PC-3 (cell line): ENCODE results near the gene CACNA1C. TPM values are rescaled to one million over a fixed set of nuclear protein-coding genes. Genes with fewer than 3 reads are reported as not detected.

ENCODE experiments used
- ATAC-seq: fragments of 200-7000 bp; cut with Tn5 transposase; 2 replicates; pipeline ENCODE4 v1.9.1; 2020; ENCODE audit warnings: mild to moderate bottlenecking, moderate library complexity
- BruUV-seq: library from RNA; stranded (reverse); fragments of 400-500 nt; replicated peaks from 2 replicates; lab custom pipeline; 2021; lab: Mats Ljungman, UMichigan
- CTCF ChIA-PET: fragments of 300-600 bp; sonication (Branson Sonifier 250); formaldehyde crosslinking; loops from one replicate; lab custom pipeline; 2022; ENCODE audit warnings: antibody characterized with exemption; lab: Charles Lee
- POLR2A ChIA-PET: fragments of 300-600 bp; sonication (Branson Sonifier 250); formaldehyde crosslinking; loops from one replicate; lab custom pipeline; 2022; ENCODE audit warnings: antibody characterized with exemption; ENCODE audit not compliant: unreplicated experiment; lab: Charles Lee
- DNase-seq: peaks from one replicate; pipeline ENCODE4 v3.0.0-alpha.2; 2015
- H2AFZ ChIP-seq: fragments of 300-600 bp; sonication (generic); 2 replicates; pipeline ENCODE4 v1.6.0; 2016; ENCODE audit warnings: antibody characterized with exemption, low read length
- H3F3A ChIP-seq: fragments of 300-600 bp; sonication (generic); one replicate; pipeline ENCODE4 v1.6.0; 2017; ENCODE audit warnings: antibody characterized with exemption, low read length, control low read depth, mild to moderate bottlenecking; ENCODE audit not compliant: unreplicated experiment
- H3K27ac ChIP-seq: fragments of 300-600 bp; sonication (generic); 2 replicates; pipeline ENCODE4 v1.5.1; 2016; ENCODE audit warnings: mild to moderate bottlenecking, low read length
- H3K27me3 ChIP-seq: fragments of 300-600 bp; sonication (generic); 2 replicates; pipeline ENCODE4 v1.6.1; 2016; ENCODE audit warnings: low read length, mixed read lengths
- H3K36me3 ChIP-seq: fragments of 300-600 bp; sonication (generic); 2 replicates; pipeline ENCODE4 v1.6.1; 2016; ENCODE audit warnings: low read depth, mixed run types, low read length, mixed read lengths
- H3K4me1 ChIP-seq: fragments of 300-600 bp; sonication (generic); 2 replicates; pipeline ENCODE4 v1.5.1; 2016; ENCODE audit warnings: low read length; ENCODE audit not compliant: insufficient read depth
- H3K4me2 ChIP-seq: fragments of 300-600 bp; sonication (generic); 2 replicates; pipeline ENCODE4 v1.6.0; 2016; ENCODE audit warnings: low read length
- H3K4me3 ChIP-seq: fragments of 300-600 bp; sonication (generic); 2 replicates; pipeline ENCODE4 v1.5.1; 2016; ENCODE audit warnings: mild to moderate bottlenecking, low read length, mixed read lengths
- H3K79me2 ChIP-seq: fragments of 300-600 bp; sonication (generic); 2 replicates; pipeline ENCODE4 v1.6.1; 2017; ENCODE audit warnings: low read length, mixed read lengths
- H3K9ac ChIP-seq: fragments of 300-600 bp; sonication (generic); 2 replicates; pipeline ENCODE4 v1.6.0; 2016; ENCODE audit warnings: mild to moderate bottlenecking, low read length
- H3K9me2 ChIP-seq: fragments of 300-600 bp; sonication (generic); replicated peaks from 2 replicates; pipeline ENCODE4 v1.6.1; 2016; ENCODE audit warnings: mixed run types, low read length, mixed read lengths
- H3K9me3 ChIP-seq: fragments of 300-600 bp; sonication (generic); 2 replicates; pipeline ENCODE4 v1.6.1; 2016; ENCODE audit warnings: low read length, mixed read lengths
- H4K20me1 ChIP-seq: fragments of 300-600 bp; sonication (generic); 2 replicates; pipeline ENCODE4 v1.6.1; 2016; ENCODE audit warnings: low read length, mixed read lengths
- CTCF ChIP-seq: fragments of 300-600 bp; sonication (generic); conservative IDR thresholded peaks from 2 replicates; pipeline ENCODE4 v1.5.1; 2017; ENCODE audit warnings: antibody characterized with exemption, low read depth, mild to moderate bottlenecking, low read length
- EZH2 ChIP-seq: fragments of 300-600 bp; sonication (generic); IDR thresholded peaks from one replicate; pipeline ENCODE4 v1.6.1; 2017; ENCODE audit warnings: antibody characterized with exemption, mild to moderate bottlenecking, low read length; ENCODE audit not compliant: unreplicated experiment
- EZH2phosphoT487 ChIP-seq: fragments of 300-600 bp; sonication (generic); IDR thresholded peaks from 2 replicates; pipeline ENCODE4 v1.6.1; 2018; ENCODE audit warnings: mild to moderate bottlenecking, antibody characterized with exemption, low read length, borderline replicate concordance
- intact Hi-C: fragments of 100-400 bp; cut with micrococcal nuclease; formaldehyde crosslinking; loops from 2 replicates; pipeline ENCODE4 v1.9.0; 2023
- total RNA-seq: library from RNA; depleted of rRNA; stranded (reverse); fragments of >200 nt; gene quantifications from 2 replicates; pipeline ENCODE4 v1.2.3, GENCODE V29; 2014

The CACNA1C gene
- total RNA-seq, 1 experiment from 2014 or later: not detected

- TF ChIP-seq EZH2 (no peak), CTCF (no peak), EZH2phosphoT487 (no peak)
- POLR2A ChIA-PET: no interaction called here
- DNase-seq (no peak), ATAC-seq (no peak)
- intact Hi-C loops: no loop called here
- Histone ChIP-seq H3K4me1 (no peaks in the 10 kb centered on the region), H3K79me2 (no peaks in the 10 kb centered on the region), H3K9me2 (no peaks in the 10 kb centered on the region), H4K20me1 (no peaks in the 10 kb centered on the region), H3K4me2 (no peak overlapping the region), H3F3A (no peaks in the 10 kb centered on the region), H3K27ac (no peak overlapping the region), H2AFZ (no peak overlapping the region), H3K27me3 (peaks cover 41% of the 10 kb centered on the region), H3K9ac (no peak overlapping the region), H3K4me3 (no peak overlapping the region), H3K36me3 (no peaks in the 10 kb centered on the region), H3K9me3 (no peaks in the 10 kb centered on the region)
- CTCF ChIA-PET: no interaction called here
- no TSS peak for BruUV-seq
Measured at GRCh38 chr12:2356601-2357125, 303.9 kb downstream of the CACNA1C start.

- Histone ChIP-seq H3K9me3 (no peaks in the 10 kb centered on the region), H3K36me3 (no peaks in the 10 kb centered on the region), H3K27me3 (peaks cover 21% of the 10 kb centered on the region), H3K4me2 (no peak overlapping the region), H3K9me2 (no peaks in the 10 kb centered on the region), H3K9ac (no peak overlapping the region), H2AFZ (no peak overlapping the region), H3K79me2 (no peaks in the 10 kb centered on the region), H3K4me1 (no peaks in the 10 kb centered on the region), H3K27ac (no peak overlapping the region), H4K20me1 (no peaks in the 10 kb centered on the region), H3F3A (no peaks in the 10 kb centered on the region), H3K4me3 (no peak overlapping the region)
- ChIA-PET POLR2A (no interaction called here), CTCF (no interaction called here)
- TF ChIP-seq EZH2phosphoT487 (no peak), EZH2 (no peak), CTCF (no peak)
- ATAC-seq (no peak), DNase-seq (no peak)
- intact Hi-C loops: no loop called here
- BruUV-seq: no TSS peak
Measured at GRCh38 chr12:2358986-2359658, 306.3 kb downstream of the CACNA1C start.
